Activated naive CD4-positive, alpha-beta T cell treated with anti-CD3 and anti-CD28 coated beads, Interleukin-2, amount 50 U/mL, for 72 hours (primary cell): ENCODE results near the gene NOTUM. TPM values are rescaled to one million over a fixed set of nuclear protein-coding genes. Genes with fewer than 3 reads are reported as not detected.

Experiments used
- ATAC-seq, 2 donors: fragments of 150-1000 bp; cut with Tn5 transposase; 2 replicates each; pipeline ENCODE4 v1.10.0; 2021; ENCODE audit warnings: mild to moderate bottlenecking in 2 of 2, moderate library complexity in 2 of 2
- DNase-seq, 2 donors: peaks; one replicate each; pipeline ENCODE4 v3.0.0; 2021 to 2022; ENCODE audit warnings: low spot score in 2 of 2
- H3K27ac Mint-ChIP-seq, 2 donors: one replicate each; pipeline ENCODE4 v1.8.0; 2022; ENCODE audit warnings: mild to moderate bottlenecking in 2 of 2, mixed read lengths in 2 of 2
- H3K36me3 Mint-ChIP-seq, 2 donors: one replicate each; pipeline ENCODE4 v1.8.0; 2022; ENCODE audit warnings: mixed read lengths in 2 of 2
- H3K9me3 Mint-ChIP-seq, 2 donors: one replicate each; pipeline ENCODE4 v1.8.0; 2022; ENCODE audit warnings: mixed read lengths in 2 of 2
- total RNA-seq, 2 donors: library from RNA; stranded (reverse); gene quantifications; one replicate each; pipeline ENCODE4 v1.2.3, GENCODE V29; 2022

The NOTUM gene
- total RNA-seq = 1 to 10 TPM in 1 of 2 donors, under 1 TPM in 1; 0.39 to 1.1 TPM

DNA sequence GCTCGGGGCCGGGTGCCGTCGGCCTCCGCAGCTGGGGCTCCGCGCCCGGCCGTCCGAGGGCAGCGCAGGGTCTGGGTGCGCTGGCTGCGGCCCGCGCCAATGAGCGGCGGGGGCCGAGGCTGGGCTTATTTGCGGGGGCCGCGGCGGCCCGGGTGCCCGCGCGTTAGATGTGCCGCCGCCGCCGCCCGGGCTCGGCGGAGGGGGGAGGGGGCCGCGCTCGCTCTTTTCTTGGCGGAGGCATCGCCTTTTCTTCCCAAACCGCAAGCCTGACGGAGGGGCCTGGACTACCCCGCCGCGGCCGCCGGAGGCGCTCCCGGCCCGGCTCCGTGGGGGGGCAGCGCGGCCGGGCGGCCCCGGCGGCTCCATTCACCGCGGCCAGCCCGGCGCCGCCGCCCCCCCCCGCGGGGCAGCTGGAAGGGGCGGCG lies at the start of gene NOTUM:
NOTUM (minus strand) TSS at position 101 of the 425 bp plus-strand sequence. CDS start 278 bp downstream, outside the sequence.
- H3K27ac Mint-ChIP-seq = no peak within 1 kb of the TSS
- H3K36me3 Mint-ChIP-seq = no peaks in the 10 kb centered on the region
- no peak for ATAC-seq
- no peak for DNase-seq
- no peaks in the 10 kb centered on the region for H3K9me3 Mint-ChIP-seq

DNA sequence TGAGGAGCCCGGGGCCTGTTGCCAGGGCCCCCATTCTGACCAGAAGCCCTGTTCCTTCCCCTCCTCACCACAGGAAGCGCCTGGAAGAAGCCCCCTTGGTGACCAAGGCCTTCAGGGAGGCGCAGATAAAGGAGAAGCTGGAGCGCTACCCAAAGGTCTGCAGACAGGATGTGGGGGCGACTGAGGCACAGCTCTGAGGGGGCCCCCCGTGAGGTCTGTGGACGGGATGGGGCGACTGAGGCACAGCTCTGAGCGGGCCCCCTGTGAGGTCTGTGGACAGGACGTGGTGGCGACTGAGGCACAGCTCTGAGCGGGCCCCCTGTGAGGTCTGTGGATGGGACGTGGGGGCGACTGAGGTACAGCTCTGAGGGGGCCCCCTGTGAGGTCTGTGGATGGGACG lies 48.4 kb upstream of the NOTUM start:
- Mint-ChIP-seq H3K9me3 (no peaks in the 10 kb centered on the region), H3K36me3 (no peaks in the 10 kb centered on the region), H3K27ac (no peak overlapping the region)
- ATAC-seq (no peak), DNase-seq (no peak)

DNA sequence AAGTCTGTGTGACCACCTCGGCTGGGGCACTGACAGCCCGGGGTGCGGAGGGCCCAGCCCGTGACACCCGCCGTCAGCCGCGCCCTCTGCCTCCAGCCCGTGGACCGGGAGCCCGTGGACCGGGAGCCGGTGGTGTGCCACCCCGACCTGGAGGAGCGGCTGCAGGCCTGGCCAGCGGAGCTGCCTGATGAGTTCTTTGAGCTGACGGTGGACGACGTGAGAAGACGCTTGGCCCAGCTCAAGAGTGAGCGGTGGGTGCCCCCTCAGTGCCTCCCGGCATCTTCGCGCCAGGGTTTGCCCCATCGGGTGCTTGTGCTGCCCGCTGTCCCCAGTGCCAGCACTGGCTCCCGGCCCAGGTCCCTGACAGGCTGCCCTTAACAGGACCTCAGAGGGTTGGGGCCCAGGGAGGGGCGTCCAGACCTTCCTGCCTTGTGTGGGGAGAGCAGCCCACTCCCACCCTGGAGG lies 48.0 kb upstream of the NOTUM start:
- H3K36me3 Mint-ChIP-seq = no peaks in the 10 kb centered on the region
- no peak overlapping the region for H3K27ac Mint-ChIP-seq
- no peak for DNase-seq
- no peak for ATAC-seq
- no peaks in the 10 kb centered on the region for H3K9me3 Mint-ChIP-seq

DNA sequence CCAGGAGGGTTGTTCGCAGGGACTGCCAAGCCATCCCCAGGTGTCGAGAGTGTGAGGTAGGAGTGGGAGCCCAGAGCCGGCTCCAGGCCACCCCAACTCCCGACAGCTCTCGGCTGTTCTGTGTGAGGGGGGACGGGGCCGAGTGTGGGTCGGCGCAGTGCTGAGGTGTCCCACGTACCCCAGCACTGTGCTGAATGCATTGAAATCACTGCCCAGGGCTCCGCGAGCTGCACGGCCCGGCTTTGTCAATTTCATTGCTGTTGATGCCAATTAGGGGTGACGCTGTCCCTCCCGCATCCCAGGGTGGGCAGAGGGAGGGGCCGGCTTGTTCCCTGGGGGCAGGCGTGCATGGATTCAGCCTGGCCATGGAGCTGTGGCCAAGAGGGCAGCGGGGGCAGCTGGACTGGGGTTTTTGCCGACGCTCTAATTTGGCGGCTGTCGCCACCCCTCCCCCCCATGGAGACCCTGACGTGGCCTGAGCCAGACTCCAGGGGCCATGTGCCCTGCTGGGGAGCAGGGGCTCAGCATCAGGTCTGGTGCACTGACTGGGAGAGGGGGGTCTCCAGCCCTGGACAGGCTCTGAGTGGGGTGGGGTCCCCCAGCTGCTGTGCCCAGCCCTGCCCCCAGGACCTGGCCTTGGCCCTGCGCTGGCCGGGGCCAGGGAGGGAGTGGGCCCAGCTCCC lies 47.4 kb upstream of the NOTUM start:
- no peak for ATAC-seq
- Mint-ChIP-seq H3K27ac (no peak overlapping the region), H3K9me3 (no peaks in the 10 kb centered on the region), H3K36me3 (no peaks in the 10 kb centered on the region)
- DNase-seq = no peak

DNA sequence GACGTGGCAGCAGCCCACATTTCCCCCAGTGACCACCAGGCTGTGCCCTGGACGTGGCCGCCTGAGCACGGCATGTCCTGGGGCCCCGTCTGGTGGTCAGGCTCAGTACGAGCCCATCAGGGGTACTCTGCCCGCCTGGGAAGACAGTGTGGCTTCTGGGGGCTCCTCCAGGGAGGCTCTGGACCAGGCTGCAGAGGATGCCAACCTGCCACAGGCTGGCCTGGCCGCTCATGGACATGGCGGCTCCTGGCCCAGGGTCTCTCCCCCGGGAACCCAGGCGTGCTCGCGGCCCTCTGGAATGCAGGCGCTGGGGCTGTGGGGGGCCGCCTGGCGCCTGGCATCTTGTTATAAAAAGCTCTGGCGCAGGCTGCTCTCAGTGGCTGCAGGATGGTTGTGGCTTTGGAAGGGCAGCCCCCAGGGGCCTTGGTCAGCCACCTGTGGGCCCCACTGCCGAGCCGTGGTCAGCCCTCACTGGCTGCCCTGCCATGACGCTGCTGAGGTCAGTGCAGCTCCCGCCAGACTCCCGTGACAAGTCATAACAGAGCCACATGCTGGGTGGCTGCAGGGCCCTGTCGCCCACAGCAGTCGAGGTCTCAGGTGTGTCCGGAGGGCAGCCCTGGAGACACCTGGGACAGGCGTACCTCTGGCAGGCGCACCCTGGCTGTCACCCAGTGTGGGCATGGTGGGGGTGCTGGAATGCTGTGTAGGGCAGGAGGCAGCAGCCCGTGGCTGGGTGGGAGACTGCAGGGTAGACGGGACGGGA lies 46.7 kb upstream of the NOTUM start:
- ATAC-seq (no peak), DNase-seq (no peak)

DNA sequence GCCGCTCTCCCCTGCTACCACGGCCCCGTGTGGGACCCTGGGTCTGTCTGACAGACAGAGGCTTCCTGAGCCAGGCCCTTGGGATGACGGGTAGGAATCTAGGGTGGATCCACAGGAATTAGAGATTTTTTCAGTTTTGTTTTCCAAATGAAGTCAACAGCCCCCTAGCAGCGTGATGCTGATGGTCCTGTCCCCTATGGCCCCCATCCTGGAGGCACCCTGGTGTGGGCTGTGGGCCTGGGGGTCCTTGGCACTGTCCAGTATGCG lies 46.2 kb upstream of the NOTUM start:
- Mint-ChIP-seq H3K36me3 (no peaks in the 10 kb centered on the region), H3K27ac (no peak overlapping the region), H3K9me3 (no peaks in the 10 kb centered on the region)
- DNase-seq (no peak), ATAC-seq (no peak)

More for the DNA sequence above, 46.7 kb upstream of the NOTUM start:
- Mint-ChIP-seq H3K9me3 (no peaks in the 10 kb centered on the region), H3K27ac (no peak overlapping the region), H3K36me3 (no peaks in the 10 kb centered on the region)

DNA sequence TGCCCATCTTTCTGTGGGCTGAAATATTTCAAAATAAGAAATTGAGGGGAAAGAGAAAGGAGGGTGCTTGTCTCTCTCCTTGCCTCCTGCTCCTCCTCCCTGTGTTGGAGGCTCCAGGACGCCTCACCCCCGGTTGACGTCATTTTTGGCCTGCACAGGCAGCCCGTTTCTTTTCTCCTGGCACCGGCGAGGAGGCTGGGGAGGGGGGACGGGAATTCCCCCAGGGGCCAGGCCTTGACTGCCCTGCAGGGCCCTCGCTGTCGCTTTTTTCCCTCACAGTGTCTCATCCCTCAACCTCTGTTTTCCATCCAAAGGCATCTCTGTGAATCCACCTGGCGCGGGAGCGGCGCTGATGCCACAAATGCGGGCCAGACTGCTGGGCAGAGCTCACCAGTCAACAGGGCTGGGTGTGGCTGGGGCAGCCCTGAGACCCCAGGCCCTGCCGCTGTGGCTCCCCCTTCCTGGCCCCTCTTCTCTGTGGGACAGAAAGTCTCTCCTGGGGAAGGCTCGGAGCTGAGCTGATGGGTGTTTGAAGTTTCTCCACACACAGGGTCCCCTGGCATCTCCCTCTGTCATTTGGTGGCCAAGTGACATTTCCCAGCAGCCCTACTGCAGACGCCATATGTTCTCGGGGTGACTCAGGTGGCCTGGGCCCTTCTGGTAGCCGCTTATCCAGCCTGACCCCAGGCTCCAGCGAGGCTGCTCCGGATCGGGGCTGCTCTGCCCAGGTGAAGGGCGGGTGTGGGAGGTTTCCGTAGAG lies 45.7 kb upstream of the NOTUM start:
- no peak for DNase-seq
- no peaks in the 10 kb centered on the region for H3K9me3 Mint-ChIP-seq
- no peak overlapping the region for H3K27ac Mint-ChIP-seq
- no peaks in the 10 kb centered on the region for H3K36me3 Mint-ChIP-seq
- no peak for ATAC-seq

DNA sequence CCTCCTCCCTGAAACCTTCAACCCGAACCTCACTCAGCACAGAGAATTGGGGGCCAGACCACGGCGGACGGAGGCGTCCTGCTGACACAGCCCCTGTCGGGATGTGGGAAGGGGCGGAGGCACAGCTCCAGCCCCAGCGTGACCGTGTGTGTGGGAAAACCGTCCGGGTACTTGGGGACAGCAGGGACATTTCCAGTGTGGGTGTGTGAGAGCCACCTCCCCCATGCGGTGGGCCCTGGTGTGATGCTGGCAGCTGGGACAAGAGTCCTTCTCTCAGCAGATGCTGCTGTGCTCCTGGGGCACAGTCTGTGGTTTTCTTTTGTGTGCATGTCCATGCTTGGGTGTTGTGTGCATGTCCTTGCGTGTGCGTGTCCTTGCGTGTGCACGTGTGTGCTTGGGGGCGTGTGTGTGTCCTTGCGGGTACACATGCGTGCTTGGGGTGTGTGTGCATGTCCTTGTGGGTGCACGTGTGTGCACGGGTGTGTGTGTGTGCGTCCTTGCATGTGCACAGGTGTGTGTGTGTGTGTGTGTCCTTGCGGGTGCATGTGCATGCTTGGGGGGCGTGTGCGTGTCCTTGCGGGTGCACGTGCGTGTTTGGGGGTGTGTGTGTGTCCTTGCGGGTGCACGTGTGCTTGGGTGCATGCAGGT lies 44.8 kb upstream of the NOTUM start:
- H3K27ac Mint-ChIP-seq = no peak overlapping the region
- H3K9me3 Mint-ChIP-seq = no peaks in the 10 kb centered on the region
- no peak for DNase-seq
- no peaks in the 10 kb centered on the region for H3K36me3 Mint-ChIP-seq
- ATAC-seq = no peak

DNA sequence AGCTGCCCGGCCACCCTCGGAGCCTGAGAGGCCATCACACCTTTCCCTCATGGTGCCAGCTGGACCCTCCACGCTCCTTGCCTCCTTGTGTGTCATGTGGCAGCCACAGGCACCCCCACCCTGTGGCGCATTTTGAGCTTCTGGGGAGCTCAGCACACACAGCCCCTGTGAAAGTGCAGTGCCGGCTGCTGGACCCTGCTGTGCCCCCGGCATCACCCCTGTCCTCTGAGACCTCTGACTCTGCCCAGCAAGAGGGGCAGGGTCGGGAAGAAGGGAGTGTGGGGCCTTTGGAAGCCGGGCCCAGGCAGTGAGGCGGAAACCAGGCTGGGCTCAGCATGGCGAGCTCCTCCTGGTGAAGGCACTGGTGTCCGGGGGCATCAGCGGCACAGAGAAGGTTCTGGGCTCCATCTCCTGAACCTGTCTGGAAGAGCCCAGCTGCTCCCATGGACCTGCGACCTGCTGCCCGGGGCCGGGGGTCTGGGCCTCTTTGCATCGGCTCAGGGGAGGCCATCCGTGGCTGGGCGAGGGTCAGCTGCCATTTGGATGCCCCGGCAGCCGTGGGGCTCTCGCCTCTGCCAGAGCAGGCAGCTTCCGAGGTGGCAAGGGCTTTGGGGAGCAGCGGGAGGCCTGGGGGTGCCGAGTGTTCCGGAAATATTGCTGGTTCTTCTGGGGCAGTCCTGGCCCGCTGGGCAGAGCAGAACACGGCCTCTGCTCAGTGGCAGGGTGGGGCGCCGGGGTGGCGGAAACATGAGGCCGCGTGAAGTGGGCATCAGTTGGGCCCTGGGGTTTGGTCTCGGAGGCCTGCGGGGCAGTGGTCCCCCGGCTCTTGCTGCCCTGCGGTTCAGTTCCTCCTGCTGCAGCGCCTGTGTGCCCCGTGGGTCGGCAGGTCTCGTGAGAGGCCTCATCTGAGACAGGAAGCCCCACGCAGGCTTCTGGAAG lies 43.8 kb upstream of the NOTUM start:
- DNase-seq (no peak), ATAC-seq (no peak)
- Mint-ChIP-seq H3K27ac (no peak overlapping the region), H3K36me3 (no peaks in the 10 kb centered on the region), H3K9me3 (no peaks in the 10 kb centered on the region)

DNA sequence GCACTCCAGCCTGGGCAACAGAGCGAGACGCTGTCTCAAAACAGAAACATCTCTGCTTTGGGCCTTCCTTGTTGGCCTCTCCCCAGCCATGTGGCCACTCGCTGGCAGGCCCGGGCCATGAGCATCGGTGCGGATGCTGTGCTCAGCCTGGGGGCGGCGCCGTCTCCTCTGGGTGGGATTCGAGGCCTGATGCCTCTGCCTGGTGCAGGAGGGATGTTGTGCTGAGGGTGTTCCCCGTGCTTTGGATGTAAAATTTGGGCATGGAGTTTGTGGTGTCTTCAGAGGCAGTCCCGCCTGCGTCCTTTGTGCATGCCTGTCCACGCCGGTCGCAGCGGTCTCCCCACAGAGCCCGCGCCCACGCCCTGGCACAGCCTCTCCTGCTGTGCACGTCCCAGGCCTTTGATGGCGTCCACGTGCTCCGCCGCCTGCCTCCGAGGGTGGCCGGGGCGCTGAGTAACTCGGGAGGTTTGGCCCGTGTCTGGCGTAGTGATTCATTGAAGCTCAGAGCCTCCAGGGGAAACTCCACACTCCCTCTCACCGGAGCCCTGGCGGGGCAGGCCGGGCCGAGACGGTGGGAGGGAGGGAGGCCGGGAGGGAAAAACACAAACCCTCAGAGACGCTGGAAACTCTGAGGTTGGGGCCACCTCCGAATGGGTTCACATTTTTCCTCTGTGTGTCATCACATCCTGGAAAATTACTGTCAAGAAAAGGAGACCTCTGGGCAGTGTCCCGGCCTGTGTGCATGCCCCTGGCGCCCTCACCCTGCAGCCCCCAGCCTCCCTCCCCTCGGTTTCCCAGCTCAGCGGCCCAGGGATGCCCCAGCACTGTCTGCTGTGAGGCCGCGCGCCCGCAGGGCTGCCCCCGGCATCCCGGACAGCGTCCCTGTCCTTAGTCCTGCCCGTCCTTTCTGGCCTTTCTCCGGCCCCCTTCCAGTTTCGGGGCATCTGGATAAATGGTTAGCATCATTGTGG lies 42.7 kb upstream of the NOTUM start:
- DNase-seq = no peak
- Mint-ChIP-seq H3K36me3 (no peaks in the 10 kb centered on the region), H3K9me3 (no peaks in the 10 kb centered on the region), H3K27ac (no peak overlapping the region)
- peak; percentile 35 to 71 for ATAC-seq

DNA sequence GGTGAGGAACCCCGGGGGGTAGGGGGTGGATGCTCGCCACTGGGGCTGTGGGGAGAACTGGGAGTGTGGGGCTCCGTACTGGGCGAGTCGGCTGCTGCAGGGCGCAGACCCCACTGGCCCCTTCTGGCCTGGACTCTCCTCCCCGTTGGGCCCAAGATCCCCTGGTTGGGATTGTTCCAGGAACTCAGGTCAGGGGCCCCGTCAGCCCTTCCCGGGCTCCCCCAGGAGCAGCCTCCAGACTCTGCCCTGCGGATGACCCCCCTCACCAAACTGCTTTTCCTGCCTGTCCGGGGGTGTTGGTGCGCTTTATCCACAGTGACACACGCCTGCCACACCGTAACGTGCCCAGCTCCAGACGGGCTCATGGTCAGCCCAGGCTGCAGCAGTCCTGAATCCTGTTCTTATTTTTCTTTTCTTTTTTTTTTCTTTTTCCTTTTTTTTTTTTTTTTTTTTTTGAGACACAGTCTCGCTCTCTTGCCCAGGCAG lies 40.6 kb upstream of the NOTUM start:
- Mint-ChIP-seq H3K9me3 (no peaks in the 10 kb centered on the region), H3K27ac (no peak overlapping the region), H3K36me3 (no peaks in the 10 kb centered on the region)
- ATAC-seq = no peak
- DNase-seq = no peak

DNA sequence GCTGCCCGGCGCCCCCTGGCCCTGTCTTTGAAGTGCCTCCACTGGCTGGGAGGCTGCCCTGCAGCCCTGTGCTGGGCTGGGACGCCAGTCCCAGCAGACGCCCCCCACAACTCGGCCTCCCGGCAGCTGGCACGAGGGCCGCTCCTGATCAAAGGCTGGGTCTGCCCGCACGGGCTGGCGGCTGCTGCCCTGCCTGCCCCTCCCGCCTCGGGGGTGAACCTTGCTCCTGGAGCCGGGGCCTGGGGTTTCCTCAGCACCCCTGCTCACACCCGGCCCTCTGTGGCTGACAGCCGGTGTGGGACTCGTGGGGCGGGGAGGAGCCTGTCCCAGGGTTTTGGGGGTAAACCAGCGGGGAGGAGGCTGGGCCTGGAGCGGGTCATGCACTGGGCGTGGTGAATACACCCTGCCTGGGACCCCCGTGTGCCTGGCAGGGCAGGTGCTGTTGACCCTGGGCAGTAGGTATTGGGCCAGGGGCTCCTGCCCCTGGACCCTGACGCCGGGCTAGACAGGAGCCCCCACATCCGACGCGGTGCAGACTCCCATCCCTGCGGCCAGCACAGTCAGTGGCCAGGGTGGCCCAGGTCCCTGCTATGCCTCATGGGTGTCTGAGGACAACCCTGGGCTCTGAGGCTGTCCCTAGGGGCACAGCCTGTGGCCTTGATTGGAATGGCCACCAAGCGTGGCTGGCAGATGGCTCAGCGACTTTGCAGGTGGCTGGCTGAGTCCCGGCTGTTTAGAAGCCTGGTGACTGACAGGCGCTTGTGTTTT lies 40.0 kb upstream of the NOTUM start:
- Mint-ChIP-seq H3K27ac (no peak overlapping the region), H3K9me3 (no peaks in the 10 kb centered on the region), H3K36me3 (no peaks in the 10 kb centered on the region)
- ATAC-seq (no peak), DNase-seq (no peak)

DNA sequence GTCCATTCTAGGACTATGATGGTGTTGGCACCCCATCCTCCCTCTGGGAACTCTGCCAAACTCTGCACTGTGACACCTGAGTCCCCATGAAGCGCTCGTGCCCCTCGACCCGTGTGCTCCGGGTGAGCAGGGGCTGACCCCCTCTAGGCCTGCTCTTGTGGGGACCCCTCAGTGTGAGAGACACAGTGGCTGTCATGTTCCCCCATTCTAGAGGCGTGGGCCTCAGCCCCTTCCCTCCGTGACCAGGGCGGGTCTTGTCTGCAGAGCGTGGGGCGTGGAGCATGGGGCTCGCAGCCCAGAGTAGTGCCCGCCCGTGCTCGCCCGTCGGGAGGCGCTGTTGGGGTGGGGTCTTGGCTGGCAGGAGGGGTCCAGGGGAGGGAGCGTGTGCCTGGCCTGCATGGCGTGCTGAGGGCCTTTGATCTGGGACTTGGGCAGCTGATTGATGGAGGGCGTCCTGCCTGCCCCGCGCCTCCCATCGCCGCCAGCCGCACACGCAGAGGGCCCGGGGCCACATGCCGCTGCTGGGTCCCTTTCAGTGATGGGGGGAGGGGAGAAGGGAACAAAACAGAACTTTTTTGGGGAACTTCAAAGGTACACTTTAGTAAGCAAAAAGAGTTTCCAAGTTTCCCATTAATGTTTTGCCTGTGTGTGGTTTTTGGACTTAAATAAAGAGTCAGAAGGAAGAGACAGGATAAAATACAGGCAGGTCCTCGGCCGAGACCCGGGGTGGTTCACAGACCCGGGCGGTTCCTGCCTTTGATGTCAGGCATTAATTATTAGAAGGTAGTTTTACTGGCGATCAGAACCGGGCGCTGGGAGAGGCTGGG lies 39.2 kb upstream of the NOTUM start:
- no peak for DNase-seq

DNA sequence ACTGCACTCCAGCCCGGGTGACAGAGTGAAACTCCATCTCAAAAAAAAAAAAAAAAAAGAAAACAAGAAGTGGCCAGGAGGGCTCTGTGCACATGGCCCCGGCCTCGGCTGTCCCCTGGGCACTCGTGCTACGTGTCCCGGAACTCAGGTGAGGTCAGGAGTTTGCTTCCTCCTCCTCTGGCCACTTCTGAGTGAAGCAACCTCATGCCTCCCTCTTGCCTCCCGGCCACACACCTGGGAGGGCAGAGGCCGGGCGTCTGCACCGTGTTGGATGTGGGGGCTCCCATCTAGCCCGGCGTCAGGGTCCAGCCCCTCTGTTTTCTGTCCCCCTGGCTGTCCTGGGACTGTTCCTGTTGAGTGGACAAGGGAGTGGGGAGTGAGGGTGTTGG lies 38.6 kb upstream of the NOTUM start:
- DNase-seq (no peak), ATAC-seq (no peak)
- Mint-ChIP-seq H3K36me3 (no peaks in the 10 kb centered on the region), H3K9me3 (no peaks in the 10 kb centered on the region), H3K27ac (no peak overlapping the region)

More for the DNA sequence above, 39.2 kb upstream of the NOTUM start:
- H3K36me3 Mint-ChIP-seq = no peaks in the 10 kb centered on the region
- H3K9me3 Mint-ChIP-seq = no peaks in the 10 kb centered on the region
- ATAC-seq = no peak
- no peak overlapping the region for H3K27ac Mint-ChIP-seq
